IPS-18c (cell line): ENCODE results near the gene CLCN7.

Experiments used
- H3K4me3 ChIP-seq: 2 replicates; pipeline ENCODE4 v1.7.0; 2013; ENCODE audit warnings: low read depth, mild to moderate bottlenecking, low read length, moderate library complexity; ENCODE audit not compliant: insufficient read depth
- H3K9me3 ChIP-seq: one replicate; pipeline ENCODE4 v1.6.1; 2013; ENCODE audit warnings: mild to moderate bottlenecking, low read length, moderate library complexity; ENCODE audit not compliant: control insufficient read depth, insufficient read depth

Gene CLCN7

GRCh38 chr16:1505073-1505844, 30.4 kb upstream of the CLCN7 start:
- Histone ChIP-seq H3K4me3 (no peak overlapping the region), H3K9me3 (no peaks in the 10 kb centered on the region)

DNA sequence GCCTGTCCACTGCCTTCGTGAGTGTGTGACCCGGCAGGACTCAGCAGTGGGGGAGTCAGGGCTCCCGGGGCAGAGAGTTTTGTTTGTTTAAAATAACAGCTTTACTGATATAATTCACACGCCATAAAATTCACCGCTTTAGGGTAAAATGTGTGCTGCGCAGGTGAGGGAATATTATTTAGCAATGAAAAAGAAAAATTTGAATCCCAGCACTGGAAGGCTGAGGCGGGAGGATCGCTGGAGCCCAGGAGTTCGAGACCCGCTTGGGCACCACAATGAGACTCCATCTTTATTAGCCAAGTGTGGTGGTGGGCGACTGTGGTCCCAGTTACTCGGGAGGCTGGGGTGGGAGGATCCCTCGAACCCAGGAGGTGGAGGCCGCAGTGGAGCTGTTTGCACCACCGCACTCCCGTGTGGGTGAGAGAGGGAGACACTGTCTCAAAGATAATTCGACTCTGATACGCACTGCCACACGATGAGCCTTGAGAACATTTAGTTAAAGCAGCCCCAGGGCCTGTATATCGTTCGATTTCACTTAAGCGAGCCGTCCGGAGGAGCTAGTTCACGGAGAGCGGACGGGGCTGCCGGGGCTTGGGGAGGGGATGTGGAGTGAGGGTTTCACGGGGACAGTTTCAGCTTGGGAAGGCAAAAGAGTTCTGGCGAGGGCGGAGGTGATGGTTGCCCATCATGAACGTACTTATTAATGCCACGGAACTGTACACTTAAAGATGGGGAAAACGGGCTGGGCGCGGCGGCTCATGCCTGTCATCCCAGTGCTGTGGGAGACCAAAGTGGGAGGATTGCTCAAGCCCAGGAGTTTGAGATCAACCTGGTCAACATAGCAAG, 28.5 kb upstream of the CLCN7 start:
- Histone ChIP-seq H3K9me3 (no peaks in the 10 kb centered on the region), H3K4me3 (no peak overlapping the region)

- Histone ChIP-seq H3K9me3 (no peaks in the 10 kb centered on the region), H3K4me3 (no peak overlapping the region)
Observed at GRCh38 chr16:1502092-1503004, 27.5 kb upstream of the CLCN7 start.

DNA sequence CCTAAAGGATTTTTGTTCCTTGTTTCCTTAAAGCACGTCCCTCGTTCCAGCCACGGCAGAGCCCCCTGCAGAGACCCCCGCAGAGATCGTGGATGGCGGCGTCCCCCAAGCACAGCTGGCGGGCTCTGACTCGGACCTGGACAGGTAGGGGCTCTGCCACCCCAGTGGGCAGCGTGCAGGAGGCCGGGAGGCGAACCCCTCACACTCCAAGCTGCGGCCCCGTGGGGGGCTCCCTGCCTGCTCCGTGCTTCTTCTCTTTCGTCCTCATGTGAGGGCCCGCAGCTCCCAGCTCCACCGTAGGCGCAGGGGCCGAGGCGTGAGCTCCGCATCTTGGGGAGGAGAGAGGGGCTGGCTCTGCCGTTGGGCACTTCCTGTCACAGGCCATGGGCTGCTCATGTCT, 26.8 kb upstream of the CLCN7 start:
- Histone ChIP-seq H3K4me3 (no peak overlapping the region), H3K9me3 (no peaks in the 10 kb centered on the region)

DNA sequence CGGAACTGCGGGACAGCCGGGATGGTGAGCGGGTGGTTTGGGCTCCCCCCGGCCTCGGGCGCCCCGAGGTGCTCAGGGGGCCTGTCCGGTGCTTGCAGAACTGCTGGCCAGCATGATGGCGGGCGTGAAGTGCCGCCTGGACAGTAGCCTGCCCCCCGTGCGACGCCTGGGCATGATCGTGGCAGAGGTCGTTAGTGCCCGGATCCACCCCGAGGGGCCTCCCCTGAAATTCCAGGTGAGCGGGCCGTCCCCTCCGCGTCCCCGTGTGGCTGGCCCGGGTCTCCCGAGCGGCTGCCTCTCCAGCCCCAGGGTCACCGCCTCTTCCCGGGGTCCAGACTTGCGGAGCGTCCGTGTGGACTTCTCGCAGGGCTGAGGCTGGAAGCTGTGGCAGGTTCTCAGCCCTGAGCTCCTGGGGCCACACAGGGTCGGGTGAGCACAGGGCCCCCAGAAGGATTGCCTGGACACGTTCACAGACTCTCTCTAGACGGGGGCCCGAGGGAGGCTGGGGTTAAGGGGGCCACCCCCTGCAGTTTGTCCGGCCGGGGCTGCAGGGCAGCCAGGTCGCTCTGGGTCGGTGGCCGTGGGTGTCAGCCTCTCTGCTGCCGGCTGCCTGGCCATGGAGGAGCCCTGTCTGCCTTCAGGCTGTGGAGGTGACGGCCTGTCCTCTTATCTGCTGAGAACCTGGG, 25.8 kb upstream of the CLCN7 start:
- no peak overlapping the region for H3K4me3 ChIP-seq

DNA sequence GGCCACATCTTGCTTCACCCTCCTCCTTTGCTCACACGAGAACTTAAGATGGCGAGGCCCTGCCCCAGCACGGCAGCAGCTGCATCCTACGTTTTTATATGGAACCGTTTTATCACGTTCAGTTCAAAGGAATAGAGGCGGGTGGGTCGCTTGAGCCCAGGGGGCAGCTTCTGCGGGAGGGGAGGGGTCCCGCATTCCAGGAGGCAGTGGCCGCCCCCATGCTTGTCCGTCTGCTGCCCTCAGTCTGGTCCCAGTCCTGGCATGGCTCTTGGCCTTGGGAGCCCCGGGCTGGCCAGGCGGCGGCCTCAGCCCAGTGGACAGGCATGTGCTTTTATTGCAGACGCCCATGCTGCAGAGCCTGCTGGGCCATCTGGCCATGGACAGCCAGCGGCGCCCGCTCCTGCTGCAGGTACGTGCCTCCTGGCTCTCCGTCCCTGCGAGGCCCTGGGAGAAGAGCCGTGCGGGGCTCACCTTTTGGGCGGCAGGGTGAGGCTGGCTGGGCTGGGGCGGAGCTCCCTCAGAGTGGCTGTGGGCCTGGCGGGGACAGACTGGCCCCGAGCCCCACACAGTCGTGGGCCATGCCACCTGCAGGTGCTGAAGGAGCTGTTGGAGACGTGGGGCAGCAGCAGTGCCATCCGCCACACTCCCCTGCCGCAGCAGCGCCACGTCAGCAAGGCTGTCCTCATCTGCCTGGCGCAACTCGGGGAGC, 25.1 kb upstream of the CLCN7 start:
- H3K9me3 ChIP-seq = no peaks in the 10 kb centered on the region

More for the DNA sequence above, 25.8 kb upstream of the CLCN7 start:
- no peaks in the 10 kb centered on the region for H3K9me3 ChIP-seq

GRCh38 chr16:1498899-1499676, 24.3 kb upstream of the CLCN7 start:
- no peaks in the 10 kb centered on the region for H3K9me3 ChIP-seq
- no peak overlapping the region for H3K4me3 ChIP-seq

More for the DNA sequence above, 25.1 kb upstream of the CLCN7 start:
- no peak overlapping the region for H3K4me3 ChIP-seq

- no peaks in the 10 kb centered on the region for H3K9me3 ChIP-seq
- H3K4me3 ChIP-seq = no peak overlapping the region
Observed at GRCh38 chr16:1497014-1497598, 22.3 kb upstream of the CLCN7 start.

DNA sequence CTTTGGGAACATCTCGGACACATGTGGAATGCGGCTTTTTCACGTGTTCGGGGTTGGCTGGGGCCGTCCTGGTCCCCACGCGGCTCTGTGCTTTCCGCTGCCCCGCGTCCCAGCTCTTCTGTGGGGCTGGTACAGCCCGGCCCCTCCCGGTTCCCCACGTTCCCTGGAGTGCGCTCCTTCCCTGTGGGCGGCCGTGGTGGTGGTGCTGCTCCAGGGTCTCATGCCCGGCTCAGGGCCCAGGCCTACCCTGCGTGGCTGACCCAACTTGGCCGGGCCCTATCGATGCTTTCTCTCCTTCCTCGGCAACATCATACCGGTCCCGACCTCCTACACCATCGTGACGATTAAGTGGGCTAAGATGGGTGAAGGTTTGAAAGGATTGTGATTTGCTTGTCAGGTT, 21.6 kb upstream of the CLCN7 start:
- H3K4me3 ChIP-seq = no peak overlapping the region
- H3K9me3 ChIP-seq = no peaks in the 10 kb centered on the region

DNA sequence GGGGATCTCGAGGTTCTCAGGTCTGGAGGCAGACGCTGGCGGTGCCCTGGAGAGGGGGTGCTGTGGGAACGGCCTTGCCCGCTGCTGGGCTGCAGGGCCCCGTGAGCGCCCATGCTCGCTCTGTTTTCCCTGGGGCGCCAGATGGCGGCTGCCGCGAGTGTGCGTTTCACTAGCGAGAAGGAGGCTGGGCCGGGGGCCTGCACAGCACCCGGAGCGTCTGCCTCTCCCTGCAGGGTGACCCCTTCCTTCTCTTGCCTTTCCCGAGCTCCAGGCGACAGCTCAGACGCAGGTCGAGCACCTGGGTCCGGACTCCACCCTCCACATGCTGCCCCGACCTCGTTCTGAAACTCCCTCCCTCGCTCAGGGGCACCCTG, 21.0 kb upstream of the CLCN7 start:
- Histone ChIP-seq H3K4me3 (no peak overlapping the region), H3K9me3 (no peaks in the 10 kb centered on the region)

GRCh38 chr16:1495211-1495888, 20.5 kb upstream of the CLCN7 start:
- no peak overlapping the region for H3K4me3 ChIP-seq
- H3K9me3 ChIP-seq = no peaks in the 10 kb centered on the region

DNA sequence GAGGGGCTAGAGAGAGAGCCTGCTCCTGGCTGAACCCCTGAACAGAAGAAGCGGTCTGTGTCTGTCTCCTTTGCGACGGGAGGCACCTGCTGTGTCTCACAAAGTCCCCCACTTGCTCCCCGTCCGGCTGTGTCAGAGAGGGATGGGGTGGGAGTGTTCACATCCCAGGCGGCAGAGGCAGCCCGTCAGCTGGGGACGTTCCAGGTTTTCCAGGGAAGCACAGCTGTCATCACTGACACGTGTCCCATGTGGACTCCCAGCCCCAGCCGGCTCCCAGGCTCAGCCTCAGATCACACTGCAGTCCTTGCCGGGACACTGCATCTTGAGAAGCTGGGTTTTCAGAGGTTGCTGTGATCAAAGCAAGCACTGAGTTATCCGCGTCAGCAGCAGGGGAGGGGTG, 19.9 kb upstream of the CLCN7 start:
- no peak overlapping the region for H3K4me3 ChIP-seq
- no peaks in the 10 kb centered on the region for H3K9me3 ChIP-seq

- Histone ChIP-seq H3K9me3 (no peaks in the 10 kb centered on the region), H3K4me3 (peak overlapping the region; percentile 91)
Observed at GRCh38 chr16:1494129-1494640, 19.4 kb upstream of the CLCN7 start.

- Histone ChIP-seq H3K9me3 (no peaks in the 10 kb centered on the region), H3K4me3 (peak overlapping the region; percentile 91)
Observed at GRCh38 chr16:1493746-1494094, 18.9 kb upstream of the CLCN7 start.
